Measurements from ENCODE around the gene ATF2.

- TF ChIP-seq CTCF (IDR thresholded peaks at IDR 0.05) (no peak), KAT7 (CRISPR knock-in tag; IDR thresholded peaks at IDR 0.05; ENCODE audit: borderline replicate concordance) (no peak), ZBTB21 (CRISPR knock-in tag; IDR thresholded peaks at IDR 0.05; ENCODE audit: borderline replicate concordance) (no peak), CREM (CRISPR knock-in tag; IDR thresholded peaks at IDR 0.05) (no peak), IRF2 (CRISPR knock-in tag; IDR thresholded peaks at IDR 0.05; ENCODE audit: borderline replicate concordance, low read depth) (no peak), ESRRA (CRISPR knock-in tag; IDR thresholded peaks at IDR 0.05; ENCODE audit: borderline replicate concordance) (no peak), FOXJ3 (CRISPR knock-in tag; IDR thresholded peaks at IDR 0.05; ENCODE audit: borderline replicate concordance) (no peak), JUN (CRISPR knock-in tag; IDR thresholded peaks at IDR 0.05) (no peak), TCF7 (CRISPR knock-in tag; IDR thresholded peaks at IDR 0.05; ENCODE audit: low read depth) (no peak), NFYB (CRISPR knock-in tag; conservative IDR thresholded peaks at IDR 0.05; ENCODE audit: low read depth) (no peak)
- TF ChIP-seq, protein P1, sequence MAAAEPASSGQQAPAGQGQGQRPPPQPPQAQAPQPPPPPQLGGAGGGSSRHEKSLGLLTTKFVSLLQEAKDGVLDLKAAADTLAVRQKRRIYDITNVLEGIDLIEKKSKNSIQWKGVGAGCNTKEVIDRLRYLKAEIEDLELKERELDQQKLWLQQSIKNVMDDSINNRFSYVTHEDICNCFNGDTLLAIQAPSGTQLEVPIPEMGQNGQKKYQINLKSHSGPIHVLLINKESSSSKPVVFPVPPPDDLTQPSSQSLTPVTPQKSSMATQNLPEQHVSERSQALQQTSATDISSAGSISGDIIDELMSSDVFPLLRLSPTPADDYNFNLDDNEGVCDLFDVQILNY (CRISPR knock-in tag; IDR thresholded peaks at IDR 0.05), result no peak
- TF ChIP-seq, protein P2, sequence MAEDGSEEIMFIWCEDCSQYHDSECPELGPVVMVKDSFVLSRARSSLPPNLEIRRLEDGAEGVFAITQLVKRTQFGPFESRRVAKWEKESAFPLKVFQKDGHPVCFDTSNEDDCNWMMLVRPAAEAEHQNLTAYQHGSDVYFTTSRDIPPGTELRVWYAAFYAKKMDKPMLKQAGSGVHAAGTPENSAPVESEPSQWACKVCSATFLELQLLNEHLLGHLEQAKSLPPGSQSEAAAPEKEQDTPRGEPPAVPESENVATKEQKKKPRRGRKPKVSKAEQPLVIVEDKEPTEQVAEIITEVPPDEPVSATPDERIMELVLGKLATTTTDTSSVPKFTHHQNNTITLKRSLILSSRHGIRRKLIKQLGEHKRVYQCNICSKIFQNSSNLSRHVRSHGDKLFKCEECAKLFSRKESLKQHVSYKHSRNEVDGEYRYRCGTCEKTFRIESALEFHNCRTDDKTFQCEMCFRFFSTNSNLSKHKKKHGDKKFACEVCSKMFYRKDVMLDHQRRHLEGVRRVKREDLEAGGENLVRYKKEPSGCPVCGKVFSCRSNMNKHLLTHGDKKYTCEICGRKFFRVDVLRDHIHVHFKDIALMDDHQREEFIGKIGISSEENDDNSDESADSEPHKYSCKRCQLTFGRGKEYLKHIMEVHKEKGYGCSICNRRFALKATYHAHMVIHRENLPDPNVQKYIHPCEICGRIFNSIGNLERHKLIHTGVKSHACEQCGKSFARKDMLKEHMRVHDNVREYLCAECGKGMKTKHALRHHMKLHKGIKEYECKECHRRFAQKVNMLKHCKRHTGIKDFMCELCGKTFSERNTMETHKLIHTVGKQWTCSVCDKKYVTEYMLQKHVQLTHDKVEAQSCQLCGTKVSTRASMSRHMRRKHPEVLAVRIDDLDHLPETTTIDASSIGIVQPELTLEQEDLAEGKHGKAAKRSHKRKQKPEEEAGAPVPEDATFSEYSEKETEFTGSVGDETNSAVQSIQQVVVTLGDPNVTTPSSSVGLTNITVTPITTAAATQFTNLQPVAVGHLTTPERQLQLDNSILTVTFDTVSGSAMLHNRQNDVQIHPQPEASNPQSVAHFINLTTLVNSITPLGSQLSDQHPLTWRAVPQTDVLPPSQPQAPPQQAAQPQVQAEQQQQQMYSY (CRISPR knock-in tag; IDR thresholded peaks at IDR 0.05), result no peak
- TF ChIP-seq, protein P3, sequence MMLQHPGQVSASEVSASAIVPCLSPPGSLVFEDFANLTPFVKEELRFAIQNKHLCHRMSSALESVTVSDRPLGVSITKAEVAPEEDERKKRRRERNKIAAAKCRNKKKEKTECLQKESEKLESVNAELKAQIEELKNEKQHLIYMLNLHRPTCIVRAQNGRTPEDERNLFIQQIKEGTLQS (CRISPR knock-in tag; conservative IDR thresholded peaks at IDR 0.05), result no peak
- TF ChIP-seq, protein P4, sequence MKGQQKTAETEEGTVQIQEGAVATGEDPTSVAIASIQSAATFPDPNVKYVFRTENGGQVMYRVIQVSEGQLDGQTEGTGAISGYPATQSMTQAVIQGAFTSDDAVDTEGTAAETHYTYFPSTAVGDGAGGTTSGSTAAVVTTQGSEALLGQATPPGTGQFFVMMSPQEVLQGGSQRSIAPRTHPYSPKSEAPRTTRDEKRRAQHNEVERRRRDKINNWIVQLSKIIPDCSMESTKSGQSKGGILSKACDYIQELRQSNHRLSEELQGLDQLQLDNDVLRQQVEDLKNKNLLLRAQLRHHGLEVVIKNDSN (CRISPR knock-in tag; IDR thresholded peaks at IDR 0.05), result no peak
Observed at GRCh38 chr2:175064797-175065196, 103.2 kb downstream of the ATF2 start.

All from WTC11 (cell line).